OCI-LY3 (cell line): ENCODE results near the gene USP28.
A peak's percentile ranks its signal among the peaks of the same experiment; 100 is the strongest.
"Not testable (repeated sequence)": the region's sequence is repeated elsewhere in the genome, so short reads cannot be mapped to it uniquely, and the experiment has no call there.

Experiments used
- H2AFZ ChIP-seq: fragments of 200-600, 300-600 bp; shearing (Covaris generic); 2 replicates; pipeline ENCODE4 v1.6.0; 2014; ENCODE audit warnings: antibody characterized with exemption, low read depth, low read length
- H3K27ac ChIP-seq: fragments of 200-600, 300-600 bp; sonication (generic); 2 replicates; pipeline ENCODE4 v1.5.1; 2014; ENCODE audit warnings: mild to moderate bottlenecking, low read length, moderate library complexity, mixed read lengths
- H3K27me3 ChIP-seq: fragments of 200-600, 300-600 bp; sonication (generic); 2 replicates; pipeline ENCODE4 v1.6.1; 2014; ENCODE audit warnings: low read depth, low read length, mixed read lengths
- H3K36me3 ChIP-seq: fragments of 200-600, 300-600 bp; sonication (generic); replicated peaks from 2 replicates; pipeline ENCODE3; 2014; ENCODE audit warnings: low read depth, low read length, mixed read lengths
- H3K4me1 ChIP-seq: fragments of 300-600, 200-600 bp; sonication (generic); 2 replicates; pipeline ENCODE4 v1.6.1; 2014; ENCODE audit warnings: low read length, mixed read lengths
- H3K4me2 ChIP-seq: fragments of 200-600, 300-600 bp; sonication (generic); 2 replicates; pipeline ENCODE4 v1.6.1; 2014; ENCODE audit warnings: low read length, mixed read lengths
- H3K4me3 ChIP-seq: fragments of 300-600, 200-600 bp; sonication (generic); 2 replicates; pipeline ENCODE4 v1.5.1; 2014; ENCODE audit warnings: antibody characterized with exemption, mild to moderate bottlenecking, low read length, moderate library complexity
- H3K79me2 ChIP-seq: fragments of 300-600, 200-600 bp; shearing (Covaris generic); 2 replicates; pipeline ENCODE4 v1.6.1; 2014; ENCODE audit warnings: mild to moderate bottlenecking, low read length, mixed read lengths
- H3K9ac ChIP-seq: fragments of 300-600, 200-600 bp; shearing (Covaris generic); 2 replicates; pipeline ENCODE4 v1.6.0; 2014; ENCODE audit warnings: mild to moderate bottlenecking, low read length, moderate library complexity
- H3K9me3 ChIP-seq: fragments of 200-600, 300-600 bp; shearing (Covaris generic); 2 replicates; pipeline ENCODE4 v1.6.1; 2014; ENCODE audit warnings: low read length, mixed read lengths; ENCODE audit not compliant: insufficient read depth
- H4K20me1 ChIP-seq: fragments of 200-600, 300-600 bp; sonication (generic); 2 replicates; pipeline ENCODE4 v1.6.1; 2016; ENCODE audit warnings: low read length, mixed read lengths; ENCODE audit not compliant: insufficient read depth
- EZH2phosphoT487 ChIP-seq: fragments of 200-600 bp; shearing (Covaris generic); IDR thresholded peaks from 2 replicates; pipeline ENCODE4 v1.6.1; 2018; ENCODE audit warnings: antibody characterized with exemption, mixed run types, low read depth
- TF ChIP-seq, protein P1 (sequence below): fragments of 200-600, 300-600 bp; sonication (generic); IDR thresholded peaks from 2 replicates; pipeline ENCODE4 v1.5.1; 2014; ENCODE audit warnings: antibody characterized with exemption, low read length, low read depth

USP28 gene

DNA sequence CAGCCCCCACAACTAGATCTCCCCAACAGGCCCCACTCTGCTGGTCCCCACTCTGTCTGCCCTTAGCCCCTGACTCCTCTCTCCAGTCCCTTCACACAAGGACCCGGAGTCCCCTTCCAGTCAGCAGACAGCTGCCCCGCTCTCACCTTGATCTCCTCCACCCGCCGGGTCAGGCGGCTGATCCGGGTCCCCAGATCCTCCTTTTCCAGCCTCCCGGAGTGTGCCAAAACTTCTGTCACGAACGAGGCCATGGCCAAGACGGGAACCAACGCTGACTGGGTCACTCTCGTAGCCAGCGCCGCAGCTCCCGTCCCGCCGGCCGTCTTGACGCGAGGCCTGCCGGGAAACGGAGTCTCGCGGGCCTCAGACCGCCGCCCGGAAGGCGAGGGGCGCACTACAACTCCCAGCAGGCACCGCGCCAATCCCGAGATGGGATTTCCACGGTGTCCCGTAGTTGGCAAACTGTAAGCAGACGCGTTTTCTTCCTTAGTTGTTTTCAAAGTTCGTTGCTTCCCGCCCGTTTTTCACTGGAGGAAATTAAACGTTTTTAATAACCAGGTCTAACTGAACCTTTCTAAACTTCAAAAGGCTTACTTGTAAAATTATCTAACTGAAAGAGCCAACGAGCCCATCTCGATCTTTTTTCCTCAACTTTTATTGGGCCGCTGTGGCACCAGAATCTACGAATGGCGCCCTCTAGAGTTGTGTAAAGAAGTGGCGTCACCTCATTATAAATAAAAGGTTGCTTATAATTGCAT, 101.8 kb downstream of the USP28 start, which contains the start of gene ZW10:
Gene ZW10 (minus strand): TSS at position 277 of the 758 bp plus-strand sequence. CDS start 26 bp downstream, at position 251.
- Histone ChIP-seq H3K27me3 (no peaks in the 10 kb centered on the region), H3K9me3 (no peaks in the 10 kb centered on the region), H3K9ac (peak within 1 kb of the TSS; percentile 89), H2AFZ (peak within 1 kb of the TSS; percentile 89), H3K4me2 (peak within 1 kb of the TSS; percentile 60), H3K79me2 (peaks cover 23% of the 10 kb centered on the region), H3K27ac (peak within 1 kb of the TSS; percentile 43), H4K20me1 (no peaks in the 10 kb centered on the region), H3K4me3 (peak within 1 kb of the TSS; percentile 89), H3K36me3 (peaks cover 2% of the 10 kb centered on the region), H3K4me1 (peaks cover 19% of the 10 kb centered on the region)
- TF ChIP-seq, protein P1, sequence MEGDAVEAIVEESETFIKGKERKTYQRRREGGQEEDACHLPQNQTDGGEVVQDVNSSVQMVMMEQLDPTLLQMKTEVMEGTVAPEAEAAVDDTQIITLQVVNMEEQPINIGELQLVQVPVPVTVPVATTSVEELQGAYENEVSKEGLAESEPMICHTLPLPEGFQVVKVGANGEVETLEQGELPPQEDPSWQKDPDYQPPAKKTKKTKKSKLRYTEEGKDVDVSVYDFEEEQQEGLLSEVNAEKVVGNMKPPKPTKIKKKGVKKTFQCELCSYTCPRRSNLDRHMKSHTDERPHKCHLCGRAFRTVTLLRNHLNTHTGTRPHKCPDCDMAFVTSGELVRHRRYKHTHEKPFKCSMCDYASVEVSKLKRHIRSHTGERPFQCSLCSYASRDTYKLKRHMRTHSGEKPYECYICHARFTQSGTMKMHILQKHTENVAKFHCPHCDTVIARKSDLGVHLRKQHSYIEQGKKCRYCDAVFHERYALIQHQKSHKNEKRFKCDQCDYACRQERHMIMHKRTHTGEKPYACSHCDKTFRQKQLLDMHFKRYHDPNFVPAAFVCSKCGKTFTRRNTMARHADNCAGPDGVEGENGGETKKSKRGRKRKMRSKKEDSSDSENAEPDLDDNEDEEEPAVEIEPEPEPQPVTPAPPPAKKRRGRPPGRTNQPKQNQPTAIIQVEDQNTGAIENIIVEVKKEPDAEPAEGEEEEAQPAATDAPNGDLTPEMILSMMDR: peak; percentile 88
- TF ChIP-seq EZH2phosphoT487: no peak

DNA sequence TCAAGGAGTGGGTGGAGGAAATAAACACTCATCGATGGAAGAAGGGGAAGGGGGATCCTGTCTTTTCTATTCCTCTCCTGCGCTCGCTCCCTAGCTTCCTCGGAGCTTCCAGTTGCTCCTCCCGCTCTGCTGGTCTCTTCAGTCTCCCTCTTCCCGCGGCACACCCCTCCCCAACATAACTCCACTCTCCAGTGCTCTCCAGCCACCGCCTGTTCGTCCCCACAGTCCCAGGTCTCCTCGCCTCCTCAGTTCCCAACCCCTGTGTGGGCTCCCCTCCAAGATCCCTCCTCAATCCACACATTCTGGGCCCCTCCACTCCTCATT, 102.3 kb downstream of the USP28 start:
- Histone ChIP-seq H3K4me1 (peaks cover 19% of the 10 kb centered on the region), H3K79me2 (peaks cover 23% of the 10 kb centered on the region), H2AFZ (peak overlapping the region; percentile 72; the same call in 1 of the 2 replicates), H3K27me3 (no peaks in the 10 kb centered on the region), H4K20me1 (no peaks in the 10 kb centered on the region), H3K36me3 (peaks cover 7% of the 10 kb centered on the region), H3K9ac (peak overlapping the region; percentile 89), H3K4me3 (peak overlapping the region; percentile 89), H3K27ac (no peak overlapping the region), H3K9me3 (no peaks in the 10 kb centered on the region), H3K4me2 (peak overlapping the region; percentile 60)
- no peak for TF ChIP-seq EZH2phosphoT487
- TF ChIP-seq, protein P1: no peak

DNA sequence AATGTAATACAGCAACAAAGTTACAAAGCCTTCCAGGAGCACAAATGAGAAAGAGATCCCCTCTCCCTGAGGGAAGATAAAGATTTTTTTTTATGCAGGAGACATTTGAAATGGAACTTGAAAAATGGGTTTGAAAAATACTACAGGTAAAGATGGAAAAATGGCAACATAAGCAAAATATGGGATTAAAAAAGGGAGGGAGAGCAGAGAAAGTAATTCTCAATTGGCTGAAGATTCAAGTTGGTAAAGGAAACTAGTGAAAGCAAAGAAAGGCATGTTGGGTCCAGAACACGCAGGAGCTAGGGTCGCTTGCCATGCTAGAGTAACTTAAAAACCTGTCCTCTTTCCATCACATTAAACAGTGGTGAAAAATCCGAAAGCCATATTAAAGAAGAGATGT, 103.4 kb downstream of the USP28 start:
- no peaks in the 10 kb centered on the region for H3K27me3 ChIP-seq
- H3K79me2 ChIP-seq: peaks cover 23% of the 10 kb centered on the region
- TF ChIP-seq EZH2phosphoT487: no peak
- TF ChIP-seq, protein P1: no peak
- no peak overlapping the region for H2AFZ ChIP-seq
- H3K4me1 ChIP-seq: peaks cover 19% of the 10 kb centered on the region
- H3K4me2 ChIP-seq: peak overlapping the region; percentile 60; the same call in 1 of the 2 replicates
- no peak overlapping the region for H3K27ac ChIP-seq
- H3K9ac ChIP-seq: no peak overlapping the region
- no peak overlapping the region for H3K4me3 ChIP-seq
- no peaks in the 10 kb centered on the region for H3K9me3 ChIP-seq
- peaks cover 15% of the 10 kb centered on the region for H3K36me3 ChIP-seq
- no peaks in the 10 kb centered on the region for H4K20me1 ChIP-seq

DNA sequence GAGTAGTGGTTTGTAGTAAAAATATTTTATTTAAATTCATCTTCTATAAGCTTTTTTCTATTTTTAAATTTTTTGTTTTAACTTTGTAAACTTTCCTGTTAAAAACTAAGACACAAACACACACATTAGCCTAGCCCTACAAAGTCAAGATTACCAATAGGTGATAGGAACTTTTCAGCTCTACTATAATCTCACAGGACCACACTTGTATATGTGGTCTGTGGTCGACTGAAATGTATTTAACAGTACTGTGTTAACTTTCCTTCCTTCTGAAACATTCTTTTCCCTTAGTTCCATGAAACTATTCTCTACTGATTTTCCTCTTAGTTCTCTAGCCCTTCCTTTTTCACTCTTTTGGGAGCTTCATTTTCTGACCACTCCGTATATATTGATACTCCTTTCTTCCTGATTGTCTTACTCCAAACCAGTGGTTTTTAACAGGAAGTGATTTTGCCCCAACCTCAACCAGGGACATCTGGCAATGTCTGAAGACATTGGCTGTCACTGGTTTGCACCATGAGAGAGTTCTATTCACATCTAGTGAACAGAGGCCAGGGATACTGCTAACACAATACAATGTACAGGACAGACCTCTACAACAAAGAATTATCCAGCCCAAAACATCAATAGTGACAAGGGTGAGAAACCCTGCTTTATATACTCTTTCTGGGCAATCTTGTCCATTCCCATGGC, 110.7 kb downstream of the USP28 start:
- no peaks in the 10 kb centered on the region for H3K4me1 ChIP-seq
- no peak overlapping the region for H2AFZ ChIP-seq
- H3K9me3 ChIP-seq: no peaks in the 10 kb centered on the region
- H3K27ac ChIP-seq: no peak overlapping the region
- TF ChIP-seq EZH2phosphoT487: no peak
- TF ChIP-seq, protein P1: no peak
- peaks cover 10% of the 10 kb centered on the region for H3K79me2 ChIP-seq
- H3K27me3 ChIP-seq: no peaks in the 10 kb centered on the region
- no peak overlapping the region for H3K4me2 ChIP-seq
- no peak overlapping the region for H3K9ac ChIP-seq
- H4K20me1 ChIP-seq: no peaks in the 10 kb centered on the region; the same call in 1 of the 2 replicates
- H3K4me3 ChIP-seq: no peak overlapping the region
- H3K36me3 ChIP-seq: peaks cover 22% of the 10 kb centered on the region

DNA sequence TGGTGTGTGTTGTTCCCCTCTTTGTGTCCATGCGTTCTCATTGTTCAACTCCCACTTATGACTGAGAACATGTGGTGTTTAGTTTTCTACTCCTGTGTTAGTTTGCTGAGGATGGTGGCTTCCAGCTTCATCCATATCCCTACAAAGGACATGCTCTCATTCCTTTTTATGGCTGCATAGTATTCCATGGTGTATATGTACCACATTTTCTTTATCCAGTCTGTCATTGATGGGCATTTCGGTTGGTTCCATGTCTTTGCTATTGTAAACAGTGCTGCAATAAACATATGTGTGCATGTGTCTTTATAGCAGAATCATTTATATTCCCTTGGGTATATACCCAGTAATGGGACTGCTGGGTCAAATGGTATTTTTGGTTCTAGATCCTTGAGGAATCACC, 112.3 kb downstream of the USP28 start:
- H3K36me3 ChIP-seq: peaks cover 19% of the 10 kb centered on the region

More for the DNA sequence above, 112.3 kb downstream of the USP28 start:
- H3K27ac ChIP-seq, H3K79me2 ChIP-seq, H3K9me3 ChIP-seq, H4K20me1 ChIP-seq, H2AFZ ChIP-seq, H3K4me2 ChIP-seq, H3K4me1 ChIP-seq, H3K27me3 ChIP-seq, H3K9ac ChIP-seq, H3K4me3 ChIP-seq: not testable (repeated sequence)
